Measurements from ENCODE around the gene INAFM2. TPM values are rescaled to one million over a fixed set of nuclear protein-coding genes. Genes with fewer than 3 reads are reported as not detected.

Gene INAFM2
- total and polyA plus RNA-seq, 10 of the 15 experiments (the other 5 are each of a cell fraction or from before 2014, with no cell fraction given) = 0.75 to 8.1 (median 3.9) TPM

DNA sequence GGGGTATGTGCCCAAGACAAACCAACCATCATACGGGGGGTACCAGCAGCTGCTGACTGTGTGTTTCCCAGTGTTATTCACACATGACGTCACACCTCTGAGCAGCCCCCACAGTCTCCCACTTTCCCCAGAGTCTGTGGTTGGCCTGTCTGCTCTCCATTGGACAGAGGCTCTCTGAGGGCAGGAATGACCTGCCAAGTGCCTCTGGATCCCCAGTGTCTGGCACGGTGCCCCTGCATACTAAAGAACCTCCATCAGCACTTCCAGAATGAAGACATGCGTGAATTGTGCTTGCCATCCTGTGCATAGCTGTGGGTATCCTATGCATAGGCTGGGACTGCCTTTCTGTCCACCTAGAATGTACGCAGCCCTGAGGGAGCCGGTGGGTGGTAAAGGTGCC, 20.7 kb downstream of the INAFM2 start:
- 35% methylated on average over 6 of the region's 6 CpGs for WGBS (ENCODE audit: insufficient coverage, insufficient replicate concordance, low lambda C conversion rate, missing lambda C conversion rate)
- Histone ChIP-seq H3K9ac (ENCODE audit: control insufficient read depth, insufficient read depth, low read length) (no peak overlapping the region), H3K36me3 (ENCODE audit: control insufficient read depth in 2 of 2, insufficient read depth in 2 of 2, low read length in 1 of 2) (no peaks in the 10 kb centered on the region), H3K4me2 (ENCODE audit: control insufficient read depth, insufficient read depth) (no peak overlapping the region), H3K4me1 (ENCODE audit: control insufficient read depth, insufficient read depth, low read length) (no peaks in the 10 kb centered on the region), H4K20me1 (ENCODE audit: control insufficient read depth, insufficient read depth) (no peaks in the 10 kb centered on the region), H2AFZ (ENCODE audit: control insufficient read depth, low read depth, low read length) (no peak overlapping the region), H3K27me3 (replicated peaks in 1 of 2; ENCODE audit: control insufficient read depth in 2 of 2, insufficient read depth in 2 of 2, low read length in 1 of 2) (no peaks in the 10 kb centered on the region; a peak in 1 of 4 replicates), H3K79me2 (ENCODE audit: control insufficient read depth, insufficient read depth, low read length) (no peaks in the 10 kb centered on the region), H3K9me3 (replicated peaks; ENCODE audit: control insufficient read depth, insufficient read depth, low read length) (no peaks in the 10 kb centered on the region), H3K4me3 (no peak overlapping the region), H3K27ac (ENCODE audit: control insufficient read depth, insufficient read depth) (no peak overlapping the region)
- no peak for ATAC-seq
- ChIA-PET SMC1A (ENCODE audit: uncharacterized antibody, unreplicated experiment) (interaction anchor here (0.6 to 1.5 kb wide), 8 partner anchors 24 to 206 kb away, joined by 3 to 7 read pairs (median 3); partner anchors contain the start of gene IVD), POLR2A (no interaction called here), CTCF (interaction anchor here (0.6 to 13.7 kb wide), 29 partner anchors 8 to 176 kb away, joined by 3 to 336 read pairs (median 4); partner anchors contain the start of genes INAFM2, IVD and PLCB2), RAD21 (ENCODE audit: unreplicated experiment) (interaction anchor here (0.8 to 3.4 kb wide), 7 partner anchors 19 to 127 kb away, joined by 3 to 17 read pairs (median 3); no protein-coding TSS in a partner anchor)
- intact Hi-C loops (cut with micrococcal nuclease; ENCODE audit: unreplicated experiment) = loop anchor here (1.0 to 10.0 kb wide), 2 partner anchors 78 to 161 kb away; no protein-coding TSS in a partner anchor
- in situ Hi-C loops (cut with MboI) = no loop called here
- TF ChIP-seq ZZZ3 (IDR thresholded peaks at IDR 0.05; ENCODE audit: control insufficient read depth, insufficient read length, low read depth) (no peak), LARP7 (IDR thresholded peaks at IDR 0.05) (no peak), IRF4 (IDR thresholded peaks at IDR 0.05; ENCODE audit: low read depth, low read length) (no peak), FOXK2 (IDR thresholded peaks at IDR 0.05) (no peak), JUNB (IDR thresholded peaks at IDR 0.05) (no peak), NFIC (IDR thresholded peaks at IDR 0.05; ENCODE audit: low read depth, low read length) (no peak), NBN (IDR thresholded peaks at IDR 0.05) (no peak), TAF1 (IDR thresholded peaks at IDR 0.05; ENCODE audit: borderline replicate concordance, low read depth, low read length) (no peak), NRF1 (conservative IDR thresholded peaks at IDR 0.05; ENCODE audit: low read depth, low read length) (no peak), SREBF1 (IDR thresholded peaks at IDR 0.05; ENCODE audit: low read length) (no peak), CBFB (IDR thresholded peaks at IDR 0.05; ENCODE audit: low read depth) (no peak)
- TF ChIP-seq, protein P1, sequence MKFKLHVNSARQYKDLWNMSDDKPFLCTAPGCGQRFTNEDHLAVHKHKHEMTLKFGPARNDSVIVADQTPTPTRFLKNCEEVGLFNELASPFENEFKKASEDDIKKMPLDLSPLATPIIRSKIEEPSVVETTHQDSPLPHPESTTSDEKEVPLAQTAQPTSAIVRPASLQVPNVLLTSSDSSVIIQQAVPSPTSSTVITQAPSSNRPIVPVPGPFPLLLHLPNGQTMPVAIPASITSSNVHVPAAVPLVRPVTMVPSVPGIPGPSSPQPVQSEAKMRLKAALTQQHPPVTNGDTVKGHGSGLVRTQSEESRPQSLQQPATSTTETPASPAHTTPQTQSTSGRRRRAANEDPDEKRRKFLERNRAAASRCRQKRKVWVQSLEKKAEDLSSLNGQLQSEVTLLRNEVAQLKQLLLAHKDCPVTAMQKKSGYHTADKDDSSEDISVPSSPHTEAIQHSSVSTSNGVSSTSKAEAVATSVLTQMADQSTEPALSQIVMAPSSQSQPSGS (IDR thresholded peaks at IDR 0.05; ENCODE audit: low read length) = no peak
- DNase-seq (ENCODE audit: low read depth, low spot score) = no peak
- FAIRE-seq = no peak
- no TSS peak for BruUV-seq (replicated peaks)
